Panc1 (cell line): ENCODE results near the gene STARD9. TPM values are rescaled to one million over a fixed set of nuclear protein-coding genes. Genes with fewer than 3 reads are reported as not detected.

Source experiments
- ATAC-seq: fragments of 200-7000 bp; cut with Tn5 transposase; 2 replicates; pipeline ENCODE4 v1.9.1; 2020; ENCODE audit warnings: mild to moderate bottlenecking, moderate library complexity
- BruUV-seq: library from RNA; stranded (reverse); fragments of 400-500 nt; replicated peaks from 2 replicates; lab custom pipeline; 2021; lab: Mats Ljungman, UMichigan
- CTCF ChIA-PET: fragments of 300-600 bp; sonication (Branson Sonifier 250); formaldehyde crosslinking; loops from one replicate; lab custom pipeline; 2022; ENCODE audit warnings: antibody characterized with exemption; lab: Charles Lee
- POLR2A ChIA-PET: fragments of 300-600 bp; sonication (Branson Sonifier 250); formaldehyde crosslinking; loops from one replicate; lab custom pipeline; 2022; ENCODE audit warnings: antibody characterized with exemption; lab: Charles Lee
- DNase-seq: peaks from one replicate; pipeline ENCODE4 v3.0.0-alpha.2; 2010; ENCODE audit warnings: low read depth, low spot score
- H3K27ac ChIP-seq: 2 replicates; pipeline ENCODE4 v1.5.1; 2011; ENCODE audit warnings: mild to moderate bottlenecking, low read length, inconsistent platforms
- H3K27me3 ChIP-seq: fragments of 200-500 bp; sonication (Bioruptor generic); 2 replicates; pipeline ENCODE4 v1.6.0; 2014; ENCODE audit warnings: low read length, inconsistent platforms; ENCODE audit not compliant: control insufficient read depth, insufficient read depth
- H3K36me3 ChIP-seq: fragments of 200-500 bp; sonication (Bioruptor generic); 2 replicates; pipeline ENCODE4 v1.5.1; 2014; ENCODE audit warnings: inconsistent platforms, mild to moderate bottlenecking, low read length, moderate library complexity; ENCODE audit not compliant: control insufficient read depth, insufficient read depth
- H3K4me1 ChIP-seq: 2 replicates; pipeline ENCODE4 v1.5.1; 2011; ENCODE audit warnings: inconsistent platforms, mild to moderate bottlenecking, low read length, moderate library complexity; ENCODE audit not compliant: control insufficient read depth, insufficient read depth
- H3K4me3 ChIP-seq, 2 experiments: 2 replicates each; pipeline ENCODE4 v1.5.1; 2011 to 2012; ENCODE audit warnings: low read depth in 2 of 2, low read length in 2 of 2, mild to moderate bottlenecking in 2 of 2, inconsistent platforms in 1 of 2, moderate library complexity in 1 of 2
- H3K9me3 ChIP-seq: fragments of 200-500 bp; sonication (Bioruptor generic); 2 replicates; pipeline ENCODE4 v1.5.1; 2014; ENCODE audit warnings: low read depth, mild to moderate bottlenecking, inconsistent platforms, low read length, moderate library complexity; ENCODE audit not compliant: control insufficient read depth, insufficient read depth
- POLR2AphosphoS5 ChIP-seq: IDR thresholded peaks from 2 replicates; pipeline ENCODE4 v1.6.1; 2012; ENCODE audit warnings: mild to moderate bottlenecking, low read depth, low read length, moderate library complexity
- REST ChIP-seq, 2 experiments: IDR thresholded peaks; 2 replicates each; pipeline ENCODE4 v1.6.1; 2011 to 2012; ENCODE audit warnings: low read depth in 2 of 2, control low read depth in 1 of 2, low read length in 1 of 2, mild to moderate bottlenecking in 1 of 2, moderate library complexity in 1 of 2; ENCODE audit not compliant: insufficient read depth in 1 of 2
- SIN3A ChIP-seq: IDR thresholded peaks from 2 replicates; pipeline ENCODE4 v1.6.1; 2012; ENCODE audit warnings: low read depth, mild to moderate bottlenecking, low read length, moderate library complexity, borderline replicate concordance; ENCODE audit not compliant: insufficient read depth
- TCF7L2 ChIP-seq: IDR thresholded peaks from 2 replicates; pipeline ENCODE4 v1.6.1; 2011; ENCODE audit warnings: mild to moderate bottlenecking, low read depth, low read length, inconsistent platforms
- in situ Hi-C: cut with HindIII; loops from 2 replicates; pipeline ENCODE4 v1.10.0; 2016; ENCODE audit warnings: low sequenced_read_pairs, low pct_unique_long_range_greater_than_20kb
- intact Hi-C: fragments of 100-400 bp; cut with micrococcal nuclease; formaldehyde crosslinking; loops from one replicate; pipeline ENCODE4 v1.10.0; 2022; ENCODE audit not compliant: unreplicated experiment
- total RNA-seq: library from RNA; stranded (reverse); gene quantifications from one replicate; pipeline ENCODE4 v1.2.1, GENCODE V29; 2021; ENCODE audit not compliant: unreplicated experiment
- TF ChIP-seq, protein P1 (sequence below): fragments of 450-650 bp; IDR thresholded peaks from 2 replicates; pipeline ENCODE4 v1.5.1; 2017; ENCODE audit warnings: mild to moderate bottlenecking

STARD9 gene
- total RNA-seq, 1 experiment from 2014 or later: 13.4 TPM

DNA sequence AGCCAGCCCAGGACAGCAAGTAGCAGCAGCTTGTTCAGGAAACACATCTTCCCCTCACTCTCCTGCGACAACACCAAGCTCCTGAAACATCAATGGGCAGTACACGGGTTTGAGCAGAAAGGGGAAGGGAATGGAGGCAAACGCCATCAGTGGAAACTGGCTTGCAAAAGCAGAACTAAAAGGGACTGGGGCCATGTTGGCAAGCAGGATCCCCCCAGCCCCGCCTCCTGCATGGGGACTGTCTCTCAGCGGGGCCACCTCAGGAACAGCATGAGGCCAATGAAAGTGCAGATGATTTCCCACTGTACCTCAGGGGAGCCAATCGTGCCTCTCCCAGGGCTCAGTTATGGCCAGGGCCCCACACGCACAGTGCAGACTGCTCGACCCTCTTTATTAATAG is 154.7 kb downstream of the STARD9 start:
- Histone ChIP-seq H3K4me3 (no peak overlapping the region), H3K27ac (no peak overlapping the region), H3K27me3 (no peaks in the 10 kb centered on the region), H3K36me3 (peaks cover 2% of the 10 kb centered on the region), H3K9me3 (no peaks in the 10 kb centered on the region), H3K4me1 (0 out of 2 replicates have a peak, but pooled peaks cover 3% of the 10 kb centered on the region)
- no peak for DNase-seq
- in situ Hi-C loops: no loop called here
- BruUV-seq: no TSS peak
- TF ChIP-seq REST (IDR thresholded peaks at IDR 0.05; ENCODE audit: insufficient read depth in 1 of 2, low read depth in 2 of 2, low read length in 1 of 2) (no peak), SIN3A (no peak), POLR2AphosphoS5 (no peak), TCF7L2 (no peak)
- TF ChIP-seq, protein P1, sequence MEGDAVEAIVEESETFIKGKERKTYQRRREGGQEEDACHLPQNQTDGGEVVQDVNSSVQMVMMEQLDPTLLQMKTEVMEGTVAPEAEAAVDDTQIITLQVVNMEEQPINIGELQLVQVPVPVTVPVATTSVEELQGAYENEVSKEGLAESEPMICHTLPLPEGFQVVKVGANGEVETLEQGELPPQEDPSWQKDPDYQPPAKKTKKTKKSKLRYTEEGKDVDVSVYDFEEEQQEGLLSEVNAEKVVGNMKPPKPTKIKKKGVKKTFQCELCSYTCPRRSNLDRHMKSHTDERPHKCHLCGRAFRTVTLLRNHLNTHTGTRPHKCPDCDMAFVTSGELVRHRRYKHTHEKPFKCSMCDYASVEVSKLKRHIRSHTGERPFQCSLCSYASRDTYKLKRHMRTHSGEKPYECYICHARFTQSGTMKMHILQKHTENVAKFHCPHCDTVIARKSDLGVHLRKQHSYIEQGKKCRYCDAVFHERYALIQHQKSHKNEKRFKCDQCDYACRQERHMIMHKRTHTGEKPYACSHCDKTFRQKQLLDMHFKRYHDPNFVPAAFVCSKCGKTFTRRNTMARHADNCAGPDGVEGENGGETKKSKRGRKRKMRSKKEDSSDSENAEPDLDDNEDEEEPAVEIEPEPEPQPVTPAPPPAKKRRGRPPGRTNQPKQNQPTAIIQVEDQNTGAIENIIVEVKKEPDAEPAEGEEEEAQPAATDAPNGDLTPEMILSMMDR: no peak
- no peak for ATAC-seq
- ChIA-PET POLR2A (interaction anchor here (0.6 to 0.7 kb wide), 2 partner anchors 21 to 28 kb away, joined by 6 read pairs; no protein-coding TSS in a partner anchor), CTCF (no interaction called here)
- intact Hi-C loops: no loop called here

GRCh38 chr15:42730536-42730935 is 155.1 kb downstream of the STARD9 start:
- DNase-seq (no peak), ATAC-seq (no peak)
- no TSS peak for BruUV-seq
- Histone ChIP-seq H3K4me3 (no peak overlapping the region), H3K4me1 (0 out of 2 replicates have a peak, but pooled peaks cover 6% of the 10 kb centered on the region), H3K27me3 (no peaks in the 10 kb centered on the region), H3K27ac (no peak overlapping the region), H3K9me3 (no peaks in the 10 kb centered on the region), H3K36me3 (peaks cover 2% of the 10 kb centered on the region)
- intact Hi-C loops: no loop called here
- TF ChIP-seq TCF7L2 (no peak), POLR2AphosphoS5 (no peak)
- TF ChIP-seq, protein P1: no peak
- ChIA-PET CTCF (no interaction called here), POLR2A (interaction anchor here (0.6 to 0.7 kb wide), 2 partner anchors 28 to 187 kb away, joined by 3 to 6 read pairs; no protein-coding TSS in a partner anchor)
- in situ Hi-C loops: no loop called here
